GM21786 (cell line): Measurements from ENCODE around the gene ORC6.

Experiments used
- ATAC-seq: cut with Tn5 transposase; IDR thresholded peaks from one replicate; pipeline ENCODE4 v1.9.1; 2021; ENCODE audit not compliant: unreplicated experiment

ORC6 gene

GRCh38 chr16:46700048-46700447 lies 10.6 kb downstream of the ORC6 start:
- no peak for ATAC-seq

GRCh38 chr16:46701615-46702014 lies 12.2 kb downstream of the ORC6 start:
- no peak for ATAC-seq

GRCh38 chr16:46702030-46702429 lies 12.6 kb downstream of the ORC6 start:
- no peak for ATAC-seq

GRCh38 chr16:46706642-46707041 lies 17.2 kb downstream of the ORC6 start:
- ATAC-seq, result no peak

- ATAC-seq, result no peak
Observed at GRCh38 chr16:46709469-46710005, 20.1 kb downstream of the ORC6 start.

GRCh38 chr16:46711106-46712058 lies 21.9 kb downstream of the ORC6 start:
- ATAC-seq, result no peak

GRCh38 chr16:46712911-46713310 lies 23.5 kb downstream of the ORC6 start:
- no peak for ATAC-seq

- no peak for ATAC-seq
Observed at GRCh38 chr16:46713634-46714033, 24.2 kb downstream of the ORC6 start.

- ATAC-seq, result no peak
Observed at GRCh38 chr16:46714797-46715591, 25.5 kb downstream of the ORC6 start.

GRCh38 chr16:46715769-46716305 lies 26.4 kb downstream of the ORC6 start:
- ATAC-seq, result no peak

- no peak for ATAC-seq
Observed at GRCh38 chr16:46717692-46718091, 28.2 kb downstream of the ORC6 start.

- ATAC-seq, result no peak
Observed at GRCh38 chr16:46718214-46718613, 28.8 kb downstream of the ORC6 start.

- ATAC-seq, result no peak
Observed at GRCh38 chr16:46719528-46719927, 30.1 kb downstream of the ORC6 start.

- no peak for ATAC-seq
Observed at GRCh38 chr16:46720619-46721018, 31.2 kb downstream of the ORC6 start.

- no peak for ATAC-seq
Observed at GRCh38 chr16:46721885-46722284, 32.4 kb downstream of the ORC6 start.

GRCh38 chr16:46727184-46727583 lies 37.7 kb downstream of the ORC6 start:
- no peak for ATAC-seq

- no peak for ATAC-seq
Observed at GRCh38 chr16:46727630-46728029, 38.2 kb downstream of the ORC6 start.

GRCh38 chr16:46728806-46729205 lies 39.3 kb downstream of the ORC6 start:
- ATAC-seq, result no peak

- ATAC-seq, result no peak
Observed at GRCh38 chr16:46729326-46729995, 40.0 kb downstream of the ORC6 start.

- ATAC-seq, result no peak
Observed at GRCh38 chr16:46730126-46730525, 40.7 kb downstream of the ORC6 start.
